ENCODE data around the gene ZNF189.

The ZNF189 gene

GRCh38 chr9:101427358-101427757 is 28.7 kb downstream of the ZNF189 start:
- H3K27ac ChIP-seq: no peak overlapping the region
- no peak for TF ChIP-seq CTCF (conservative IDR thresholded peaks at IDR 0.05)

- H3K27ac ChIP-seq: no peak overlapping the region
- no peak for TF ChIP-seq CTCF (conservative IDR thresholded peaks at IDR 0.05)
Observed at GRCh38 chr9:101427957-101428655, 29.5 kb downstream of the ZNF189 start.

GRCh38 chr9:101428909-101429308 is 30.3 kb downstream of the ZNF189 start:
- no peak for TF ChIP-seq CTCF (conservative IDR thresholded peaks at IDR 0.05)
- no peak overlapping the region for H3K27ac ChIP-seq

- TF ChIP-seq CTCF (conservative IDR thresholded peaks at IDR 0.05): no peak
Observed at GRCh38 chr9:101429736-101430135, 31.1 kb downstream of the ZNF189 start.

GRCh38 chr9:101432171-101432570 is 33.5 kb downstream of the ZNF189 start:
- no peak for TF ChIP-seq CTCF (conservative IDR thresholded peaks at IDR 0.05)
- H3K27ac ChIP-seq: no peak overlapping the region

More at GRCh38 chr9:101429736-101430135, 31.1 kb downstream of the ZNF189 start:
- H3K27ac ChIP-seq: no peak overlapping the region

- TF ChIP-seq CTCF (conservative IDR thresholded peaks at IDR 0.05): no peak
- H3K27ac ChIP-seq: no peak overlapping the region
Observed at GRCh38 chr9:101432740-101433139, 34.1 kb downstream of the ZNF189 start.

GRCh38 chr9:101433229-101433628 is 34.6 kb downstream of the ZNF189 start:
- H3K27ac ChIP-seq: no peak overlapping the region
- no peak for TF ChIP-seq CTCF (conservative IDR thresholded peaks at IDR 0.05)
